GM04503 (cell line): ENCODE data around the gene STUM.

Experiments used
- DNase-seq: peaks from one replicate; pipeline ENCODE4 v3.0.0-alpha.2; 2012; ENCODE audit warnings: low read depth

The STUM gene

GRCh38 chr1:226654046-226654667, 105.6 kb downstream of the STUM start:
- DNase-seq: no peak

- no peak for DNase-seq
Observed at GRCh38 chr1:226654668-226655055, 106.1 kb downstream of the STUM start.

- no peak for DNase-seq
Observed at GRCh38 chr1:226655251-226656163, 106.9 kb downstream of the STUM start.

- DNase-seq: no peak
Observed at GRCh38 chr1:226656201-226656600, 107.6 kb downstream of the STUM start.

DNA sequence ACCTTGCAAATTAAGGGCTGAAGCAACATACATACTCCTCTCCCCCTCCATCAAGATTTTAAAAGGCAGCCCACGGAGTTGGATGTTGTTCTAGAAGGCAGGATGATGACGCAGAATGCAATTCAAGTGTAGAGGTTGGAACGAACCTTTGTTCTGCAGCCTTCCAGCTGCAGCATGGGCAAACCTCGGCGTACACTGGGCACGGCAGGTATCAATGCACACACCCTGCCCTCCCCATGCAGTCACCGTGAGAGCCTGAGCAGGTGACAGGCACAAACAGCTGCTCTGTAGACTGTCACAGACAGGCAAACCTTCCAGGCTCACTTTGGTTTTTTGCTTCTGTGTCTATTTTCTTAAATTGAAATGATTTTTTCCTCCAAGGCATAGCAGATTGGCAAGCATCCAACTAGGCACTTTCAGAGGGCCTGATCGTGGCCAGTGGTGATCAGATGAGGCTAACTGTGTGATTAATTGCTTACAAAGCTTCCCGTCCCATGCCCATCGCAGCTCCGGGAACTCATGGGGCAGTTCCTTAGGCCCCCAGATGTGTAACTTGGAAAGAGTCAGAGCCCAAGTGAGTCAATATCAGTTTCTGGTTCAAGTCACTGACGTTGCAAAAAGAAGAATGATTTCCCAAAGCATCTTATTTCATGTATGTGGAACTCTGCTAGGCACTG, 108.2 kb downstream of the STUM start:
- DNase-seq: peak; percentile 65

- no peak for DNase-seq
Observed at GRCh38 chr1:226657895-226658545, 109.5 kb downstream of the STUM start.

GRCh38 chr1:226658546-226659125, 110.1 kb downstream of the STUM start:
- DNase-seq: no peak
